VCaP (cell line): Measurements from ENCODE around the gene ACTN2.
"Not testable (repeated sequence)": the region's sequence is repeated elsewhere in the genome, so short reads cannot be mapped to it uniquely, and the experiment has no call there.

Experiments
- H3K27ac ChIP-seq: fragments of 450-650 bp; 2 replicates; pipeline ENCODE4 v1.5.1; 2017
- TF ChIP-seq, protein P1 (sequence below): fragments of 450-650 bp; conservative IDR thresholded peaks from 2 replicates; pipeline ENCODE4 v1.5.1; 2017; ENCODE audit warnings: mild to moderate bottlenecking, moderate library complexity

Gene ACTN2

GRCh38 chr1:236657398-236657797 is 28.9 kb upstream of the ACTN2 start:
- no peak overlapping the region for H3K27ac ChIP-seq
- TF ChIP-seq, protein P1, sequence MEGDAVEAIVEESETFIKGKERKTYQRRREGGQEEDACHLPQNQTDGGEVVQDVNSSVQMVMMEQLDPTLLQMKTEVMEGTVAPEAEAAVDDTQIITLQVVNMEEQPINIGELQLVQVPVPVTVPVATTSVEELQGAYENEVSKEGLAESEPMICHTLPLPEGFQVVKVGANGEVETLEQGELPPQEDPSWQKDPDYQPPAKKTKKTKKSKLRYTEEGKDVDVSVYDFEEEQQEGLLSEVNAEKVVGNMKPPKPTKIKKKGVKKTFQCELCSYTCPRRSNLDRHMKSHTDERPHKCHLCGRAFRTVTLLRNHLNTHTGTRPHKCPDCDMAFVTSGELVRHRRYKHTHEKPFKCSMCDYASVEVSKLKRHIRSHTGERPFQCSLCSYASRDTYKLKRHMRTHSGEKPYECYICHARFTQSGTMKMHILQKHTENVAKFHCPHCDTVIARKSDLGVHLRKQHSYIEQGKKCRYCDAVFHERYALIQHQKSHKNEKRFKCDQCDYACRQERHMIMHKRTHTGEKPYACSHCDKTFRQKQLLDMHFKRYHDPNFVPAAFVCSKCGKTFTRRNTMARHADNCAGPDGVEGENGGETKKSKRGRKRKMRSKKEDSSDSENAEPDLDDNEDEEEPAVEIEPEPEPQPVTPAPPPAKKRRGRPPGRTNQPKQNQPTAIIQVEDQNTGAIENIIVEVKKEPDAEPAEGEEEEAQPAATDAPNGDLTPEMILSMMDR = no peak

GRCh38 chr1:236659792-236660587 is 26.3 kb upstream of the ACTN2 start:
- TF ChIP-seq, protein P1 = no peak
- H3K27ac ChIP-seq = no peak overlapping the region

- TF ChIP-seq, protein P1 = no peak
- no peak overlapping the region for H3K27ac ChIP-seq
Observed at GRCh38 chr1:236663934-236664333, 22.4 kb upstream of the ACTN2 start.

GRCh38 chr1:236668909-236669308 is 17.4 kb upstream of the ACTN2 start:
- not testable (repeated sequence) for H3K27ac ChIP-seq

- TF ChIP-seq, protein P1 = no peak
- no peak overlapping the region for H3K27ac ChIP-seq
Observed at GRCh38 chr1:236670060-236670459, 16.2 kb upstream of the ACTN2 start.

- TF ChIP-seq, protein P1 = no peak
Observed at GRCh38 chr1:236673289-236673919, 12.9 kb upstream of the ACTN2 start.

DNA sequence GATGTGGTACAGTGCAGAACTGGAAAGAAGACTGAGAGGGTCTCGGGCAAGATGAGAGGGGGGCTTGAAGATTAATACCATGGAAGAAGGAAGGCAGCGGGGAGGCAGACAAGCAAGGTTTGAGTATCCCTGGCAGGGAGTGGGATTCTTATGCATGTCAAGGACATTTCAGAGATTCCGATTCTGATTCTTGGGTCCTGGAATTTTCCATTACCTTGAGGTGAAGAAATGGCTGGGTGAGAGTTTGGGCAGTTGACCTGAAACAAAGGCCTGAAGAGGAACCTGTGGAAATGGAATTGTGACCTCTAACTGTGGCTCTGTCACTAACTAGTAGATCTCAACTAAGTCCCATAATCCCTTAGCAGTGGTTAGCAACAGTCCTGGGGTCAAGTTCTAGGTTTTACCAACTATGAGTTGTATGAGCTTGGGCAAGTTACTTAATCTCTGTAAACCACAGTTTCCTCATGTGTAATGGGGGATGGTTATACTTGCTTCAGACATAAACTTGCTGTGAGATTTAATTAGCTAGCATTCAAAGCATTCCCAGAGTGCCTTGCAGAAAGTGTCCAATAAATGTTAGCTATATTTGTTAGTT is 8.6 kb upstream of the ACTN2 start:
- TF ChIP-seq, protein P1 = no peak
- no peak overlapping the region for H3K27ac ChIP-seq

More at GRCh38 chr1:236673289-236673919, 12.9 kb upstream of the ACTN2 start:
- H3K27ac ChIP-seq = no peak overlapping the region
